ENCODE data around the gene CMIP. TPM values are rescaled to one million over a fixed set of nuclear protein-coding genes. Genes with fewer than 3 reads are reported as not detected.

The CMIP gene
- total RNA-seq, 1 experiment from 2014 or later: 25.7 TPM

GRCh38 chr16:81664153-81664552, 219.5 kb downstream of the CMIP start:
- no peak for DNase-seq
- Histone ChIP-seq H3K79me2 (ENCODE audit: low read length) (no peaks in the 10 kb centered on the region), H3K36me3 (ENCODE audit: low read depth, low read length) (peaks cover 21% of the 10 kb centered on the region), H2AFZ (ENCODE audit: low read length) (no peak overlapping the region), H3K27me3 (ENCODE audit: low read length) (no peaks in the 10 kb centered on the region), H3F3A (ENCODE audit: low read length, unreplicated experiment) (no peaks in the 10 kb centered on the region), H3K9me3 (ENCODE audit: low read length) (no peaks in the 10 kb centered on the region), H3K27ac (ENCODE audit: low read length) (no peak overlapping the region), H3K4me3 (ENCODE audit: low read length) (no peak overlapping the region), H3K4me1 (ENCODE audit: insufficient read depth, low read length) (no peaks in the 10 kb centered on the region), H3K9ac (ENCODE audit: low read length) (no peak overlapping the region), H4K20me1 (ENCODE audit: low read length) (no peaks in the 10 kb centered on the region), H3K4me2 (ENCODE audit: low read length) (no peak overlapping the region), H3K9me2 (replicated peaks; ENCODE audit: low read length) (no peaks in the 10 kb centered on the region)
- POLR2A ChIA-PET (ENCODE audit: unreplicated experiment): no interaction called here
- intact Hi-C loops (cut with micrococcal nuclease): no loop called here
- BruUV-seq (replicated peaks): no TSS peak
- TF ChIP-seq EZH2phosphoT487 (IDR thresholded peaks at IDR 0.05; ENCODE audit: borderline replicate concordance, low read length): no peak
- no peak for TF ChIP-seq EZH2 (IDR thresholded peaks at IDR 0.05; ENCODE audit: low read length, unreplicated experiment)
- TF ChIP-seq CTCF (conservative IDR thresholded peaks at IDR 0.05; ENCODE audit: low read depth, low read length): no peak
- no peak for ATAC-seq
- CTCF ChIA-PET: no interaction called here

- ATAC-seq (no peak), DNase-seq (no peak)
- intact Hi-C loops (cut with micrococcal nuclease): no loop called here
- Histone ChIP-seq H3K9ac (ENCODE audit: low read length) (no peak overlapping the region), H3K4me1 (ENCODE audit: insufficient read depth, low read length) (no peaks in the 10 kb centered on the region), H3K4me3 (ENCODE audit: low read length) (no peak overlapping the region), H3K4me2 (ENCODE audit: low read length) (no peak overlapping the region), H3K36me3 (ENCODE audit: low read depth, low read length) (peaks cover 19% of the 10 kb centered on the region), H4K20me1 (ENCODE audit: low read length) (no peaks in the 10 kb centered on the region), H2AFZ (ENCODE audit: low read length) (no peak overlapping the region), H3K27me3 (ENCODE audit: low read length) (no peaks in the 10 kb centered on the region), H3K79me2 (ENCODE audit: low read length) (no peaks in the 10 kb centered on the region), H3K9me3 (ENCODE audit: low read length) (no peaks in the 10 kb centered on the region), H3K27ac (ENCODE audit: low read length) (no peak overlapping the region), H3K9me2 (replicated peaks; ENCODE audit: low read length) (no peaks in the 10 kb centered on the region), H3F3A (ENCODE audit: low read length, unreplicated experiment) (no peaks in the 10 kb centered on the region)
- TF ChIP-seq CTCF (conservative IDR thresholded peaks at IDR 0.05; ENCODE audit: low read depth, low read length) (no peak), EZH2 (IDR thresholded peaks at IDR 0.05; ENCODE audit: low read length, unreplicated experiment) (no peak), EZH2phosphoT487 (IDR thresholded peaks at IDR 0.05; ENCODE audit: borderline replicate concordance, low read length) (no peak)
- BruUV-seq (replicated peaks): no TSS peak
- POLR2A ChIA-PET (ENCODE audit: unreplicated experiment): no interaction called here
- CTCF ChIA-PET: no interaction called here
These were observed 221.0 kb downstream of the CMIP start for GRCh38 chr16:81665588-81665987.

- TF ChIP-seq EZH2 (IDR thresholded peaks at IDR 0.05; ENCODE audit: low read length, unreplicated experiment) (no peak), EZH2phosphoT487 (IDR thresholded peaks at IDR 0.05; ENCODE audit: borderline replicate concordance, low read length) (no peak), CTCF (conservative IDR thresholded peaks at IDR 0.05; ENCODE audit: low read depth, low read length) (no peak)
- H3K9ac ChIP-seq (ENCODE audit: low read length): no peak overlapping the region
- H3K9me2 ChIP-seq (replicated peaks; ENCODE audit: low read length): no peaks in the 10 kb centered on the region
- H3K9me3 ChIP-seq (ENCODE audit: low read length): no peaks in the 10 kb centered on the region
- no peak overlapping the region for H3K4me2 ChIP-seq (ENCODE audit: low read length)
- H3K4me1 ChIP-seq (ENCODE audit: insufficient read depth, low read length): no peaks in the 10 kb centered on the region
- BruUV-seq (replicated peaks): no TSS peak
- H3K36me3 ChIP-seq (ENCODE audit: low read depth, low read length): peaks cover 14% of the 10 kb centered on the region
- CTCF ChIA-PET: no interaction called here
- H3F3A ChIP-seq (ENCODE audit: low read length, unreplicated experiment): no peaks in the 10 kb centered on the region
- ATAC-seq: no peak
- POLR2A ChIA-PET (ENCODE audit: unreplicated experiment): no interaction called here
- no peak overlapping the region for H3K27ac ChIP-seq (ENCODE audit: low read length)
- no peaks in the 10 kb centered on the region for H3K27me3 ChIP-seq (ENCODE audit: low read length)
- intact Hi-C loops (cut with micrococcal nuclease): no loop called here
- no peaks in the 10 kb centered on the region for H3K79me2 ChIP-seq (ENCODE audit: low read length)
- H2AFZ ChIP-seq (ENCODE audit: low read length): no peak overlapping the region
- no peak for DNase-seq
- H4K20me1 ChIP-seq (ENCODE audit: low read length): no peaks in the 10 kb centered on the region
- no peak overlapping the region for H3K4me3 ChIP-seq (ENCODE audit: low read length)
These were observed 221.5 kb downstream of the CMIP start for GRCh38 chr16:81666113-81666512.
